ENCODE data around the gene ARHGEF35.
"Not testable (repeated sequence)": the region's sequence is repeated elsewhere in the genome, so short reads cannot be mapped to it uniquely, and the experiment has no call there.

ARHGEF35 gene

DNA sequence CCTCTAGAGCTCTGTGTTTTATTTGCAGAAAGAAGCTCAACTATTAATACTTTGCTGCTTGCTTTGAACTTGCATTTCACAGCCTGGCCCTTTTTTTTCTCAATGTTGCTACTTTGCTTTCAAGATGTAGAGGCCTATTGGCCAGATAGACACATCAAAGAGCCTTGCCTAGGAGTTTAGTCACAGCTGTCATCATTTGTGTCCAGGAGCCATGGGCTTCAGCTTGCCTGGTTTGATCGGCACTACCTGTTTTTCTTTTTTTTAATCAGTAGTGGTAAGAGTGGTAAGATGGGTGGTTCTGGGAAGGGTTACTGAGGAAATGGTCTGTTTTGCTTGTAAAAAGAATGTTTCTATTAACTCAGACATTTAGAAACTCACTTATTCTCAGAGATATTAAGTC is 6.3 kb upstream of the ARHGEF35 start:
- not testable (repeated sequence) for H3K4me3 ChIP-seq, H3K4me1 ChIP-seq, H3K4me2 ChIP-seq, H3K27me3 ChIP-seq, H3K9ac ChIP-seq, H4K20me1 ChIP-seq, H3K9me3 ChIP-seq, H3K27ac ChIP-seq, H3K36me3 ChIP-seq

DNA sequence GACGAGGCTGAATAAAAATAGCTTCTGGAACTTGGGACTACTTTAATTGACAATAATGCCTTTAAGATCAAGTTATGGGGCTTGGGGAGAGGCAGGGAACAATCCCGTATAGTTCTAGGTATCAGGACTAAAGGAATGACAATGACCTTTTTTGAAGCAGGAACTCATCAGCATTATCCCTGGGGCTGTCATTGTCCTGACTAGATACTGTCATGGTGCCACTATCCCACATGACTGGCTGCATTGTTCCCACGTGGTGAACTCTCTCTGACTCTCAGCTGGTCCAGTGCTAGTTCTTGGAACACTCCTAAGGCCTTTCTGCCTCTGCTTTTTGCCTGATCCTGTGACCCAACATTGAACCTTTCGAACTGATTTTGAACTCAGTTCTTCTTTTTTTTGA is 3.3 kb upstream of the ARHGEF35 start:
- H3K9me3 ChIP-seq, H3K4me2 ChIP-seq, H3K36me3 ChIP-seq, H3K4me1 ChIP-seq, H3K4me3 ChIP-seq, H3K27me3 ChIP-seq, H4K20me1 ChIP-seq, H3K9ac ChIP-seq, H3K27ac ChIP-seq: not testable (repeated sequence)

DNA sequence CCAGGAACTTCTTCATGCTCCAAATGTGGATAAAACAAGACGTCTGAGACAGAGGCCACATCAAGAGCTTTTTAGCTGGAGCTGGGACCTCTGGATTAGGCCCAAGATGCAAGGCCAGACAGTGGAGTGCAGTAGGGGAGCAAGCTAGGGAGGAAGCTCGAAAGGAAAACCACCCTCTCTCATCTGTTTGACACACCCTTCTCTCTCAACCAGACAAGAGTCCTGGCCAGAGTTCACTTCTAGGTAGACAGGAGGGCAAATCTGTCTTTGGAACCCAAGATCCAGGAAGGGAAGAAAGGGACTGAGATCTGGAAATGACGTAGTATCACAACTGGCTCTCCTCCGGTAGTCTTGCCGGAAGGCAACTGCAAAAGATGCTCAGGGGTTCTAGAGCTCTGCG is 1.2 kb downstream of the ARHGEF35 start:
- not testable (repeated sequence) for H3K9me3 ChIP-seq, H4K20me1 ChIP-seq, H3K9ac ChIP-seq

DNA sequence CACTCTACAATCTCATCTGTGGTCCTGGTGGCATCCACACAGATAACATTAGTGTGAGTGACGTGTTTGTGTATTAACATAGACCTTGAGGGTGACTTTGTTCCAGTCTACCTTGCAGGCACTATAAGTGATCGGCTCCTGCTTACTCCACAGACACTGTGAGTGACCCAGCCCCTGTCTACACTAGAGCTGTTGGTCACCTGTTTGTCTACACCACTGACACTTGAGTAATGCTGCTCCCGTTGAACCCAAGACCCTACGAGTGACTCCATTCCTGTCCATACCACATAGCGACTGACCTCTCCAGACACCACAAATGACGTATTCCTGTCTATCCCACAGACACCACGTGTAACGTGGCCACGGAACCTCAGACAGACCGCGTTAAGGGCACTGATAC is 1.9 kb downstream of the ARHGEF35 start:
- H3K4me2 ChIP-seq, H3K36me3 ChIP-seq, H3K9ac ChIP-seq, H3K4me3 ChIP-seq, H3K27ac ChIP-seq, H3K27me3 ChIP-seq, H4K20me1 ChIP-seq, H3K4me1 ChIP-seq, H3K9me3 ChIP-seq: not testable (repeated sequence)

More for the DNA sequence above, 1.2 kb downstream of the ARHGEF35 start:
- H3K4me1 ChIP-seq, H3K4me2 ChIP-seq, H3K4me3 ChIP-seq, H3K27me3 ChIP-seq, H3K36me3 ChIP-seq, H3K27ac ChIP-seq: not testable (repeated sequence)

DNA sequence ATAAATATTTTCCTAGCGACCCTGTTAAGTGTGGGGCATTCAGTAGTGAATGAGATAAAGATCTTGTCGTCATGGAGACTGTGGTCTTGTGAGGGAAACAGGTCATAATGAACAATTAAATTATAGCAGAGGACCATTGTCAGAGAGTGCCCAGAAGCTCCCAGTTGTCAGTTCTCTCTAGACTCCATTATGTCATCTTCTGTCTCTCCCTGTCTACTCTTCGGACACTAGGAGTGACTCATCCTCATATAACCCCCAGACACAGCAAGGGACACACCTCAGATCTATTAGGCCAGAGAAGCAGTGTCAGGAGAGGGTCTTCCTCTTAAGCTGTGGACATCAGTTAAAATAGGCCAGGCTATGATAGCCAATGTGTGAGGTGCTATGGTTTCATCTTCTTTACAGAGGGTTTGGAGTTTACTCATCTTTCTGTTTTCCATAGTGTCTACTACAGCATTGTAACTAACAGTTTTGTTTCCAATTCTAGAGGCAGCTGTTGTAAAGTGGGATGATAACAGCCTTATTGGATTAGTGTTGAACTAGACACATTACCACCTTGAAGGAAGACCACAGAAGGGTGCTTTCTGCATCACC is 7.0 kb downstream of the ARHGEF35 start:
- H3K4me3 ChIP-seq, H3K27me3 ChIP-seq: not testable (repeated sequence)

DNA sequence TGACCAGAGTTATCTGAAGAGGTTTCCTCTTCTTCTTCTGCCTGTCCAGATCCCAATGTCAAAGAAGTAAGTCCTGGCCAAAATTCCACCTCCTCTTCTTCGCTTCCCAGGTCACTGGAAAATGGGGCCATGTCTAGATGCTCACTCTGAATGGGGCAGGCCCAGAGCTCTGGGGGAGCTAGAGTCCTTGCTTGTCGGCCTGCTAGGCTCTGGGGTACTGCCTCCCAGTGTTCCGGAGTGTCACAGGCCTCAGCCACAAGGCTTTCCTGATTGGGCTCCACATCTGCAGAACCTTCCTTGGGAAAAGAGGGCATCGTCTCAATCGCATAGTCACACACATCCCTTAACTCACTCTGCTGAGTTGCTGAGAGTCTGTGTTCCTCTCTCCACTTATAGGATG is 7.8 kb downstream of the ARHGEF35 start:
- H3K9ac ChIP-seq, H3K4me2 ChIP-seq, H3K4me3 ChIP-seq, H4K20me1 ChIP-seq, H3K36me3 ChIP-seq, H3K27ac ChIP-seq, H3K4me1 ChIP-seq, H3K27me3 ChIP-seq, H3K9me3 ChIP-seq: not testable (repeated sequence)

More for the DNA sequence above, 7.0 kb downstream of the ARHGEF35 start:
- not testable (repeated sequence) for H3K4me1 ChIP-seq, H3K27ac ChIP-seq, H3K36me3 ChIP-seq, H4K20me1 ChIP-seq, H3K9me3 ChIP-seq, H3K4me2 ChIP-seq, H3K9ac ChIP-seq

DNA sequence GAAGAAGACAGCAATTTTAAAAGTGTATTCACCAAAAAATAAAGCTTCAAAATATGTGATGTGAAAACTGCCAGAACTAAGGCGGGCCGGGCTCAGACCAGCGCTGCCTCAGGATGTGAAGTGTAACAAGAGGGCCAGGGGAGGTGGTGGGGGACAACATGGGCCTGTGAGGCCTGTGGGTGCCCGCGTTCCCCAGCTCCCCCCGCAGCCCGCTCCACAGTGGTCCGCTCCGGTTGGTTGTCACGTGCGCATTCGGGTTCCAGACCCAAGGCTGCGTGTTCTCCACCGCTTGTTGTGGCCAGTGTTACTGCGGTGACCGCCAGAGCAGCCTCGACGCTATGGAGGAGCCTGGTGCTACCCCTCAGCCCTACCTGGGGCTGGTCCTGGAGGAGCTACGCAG is 12.5 kb downstream of the ARHGEF35 start, which contains the start of gene CTAGE4:
TSS of gene CTAGE4 (plus strand) at position 301 of the 400 bp plus-strand sequence. CDS start at position 339, 38 bp downstream.
- not testable (repeated sequence) for H3K27ac ChIP-seq, H3K9ac ChIP-seq, H3K4me3 ChIP-seq, H3K36me3 ChIP-seq, H3K9me3 ChIP-seq, H4K20me1 ChIP-seq, H3K27me3 ChIP-seq, H3K4me2 ChIP-seq, H3K4me1 ChIP-seq

DNA sequence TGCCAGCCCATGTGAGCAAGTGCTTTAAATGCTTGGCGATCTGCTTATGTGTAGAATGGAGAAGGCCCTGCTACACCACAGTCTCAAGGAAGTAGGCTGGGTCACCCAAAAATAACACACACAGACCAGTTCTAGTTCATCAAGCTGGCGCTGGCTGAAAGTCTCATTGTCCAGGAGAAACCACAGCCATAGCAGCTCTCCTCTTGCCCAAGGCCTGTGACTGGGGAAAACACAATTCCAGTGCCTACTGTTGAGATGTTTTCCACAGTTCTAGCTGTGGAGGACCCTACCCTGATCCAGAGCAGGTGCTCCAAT is 16.5 kb downstream of the ARHGEF35 start:
- H3K4me1 ChIP-seq, H3K4me3 ChIP-seq, H3K4me2 ChIP-seq, H3K9ac ChIP-seq, H3K27me3 ChIP-seq, H3K9me3 ChIP-seq, H3K27ac ChIP-seq, H3K36me3 ChIP-seq, H4K20me1 ChIP-seq: not testable (repeated sequence)

DNA sequence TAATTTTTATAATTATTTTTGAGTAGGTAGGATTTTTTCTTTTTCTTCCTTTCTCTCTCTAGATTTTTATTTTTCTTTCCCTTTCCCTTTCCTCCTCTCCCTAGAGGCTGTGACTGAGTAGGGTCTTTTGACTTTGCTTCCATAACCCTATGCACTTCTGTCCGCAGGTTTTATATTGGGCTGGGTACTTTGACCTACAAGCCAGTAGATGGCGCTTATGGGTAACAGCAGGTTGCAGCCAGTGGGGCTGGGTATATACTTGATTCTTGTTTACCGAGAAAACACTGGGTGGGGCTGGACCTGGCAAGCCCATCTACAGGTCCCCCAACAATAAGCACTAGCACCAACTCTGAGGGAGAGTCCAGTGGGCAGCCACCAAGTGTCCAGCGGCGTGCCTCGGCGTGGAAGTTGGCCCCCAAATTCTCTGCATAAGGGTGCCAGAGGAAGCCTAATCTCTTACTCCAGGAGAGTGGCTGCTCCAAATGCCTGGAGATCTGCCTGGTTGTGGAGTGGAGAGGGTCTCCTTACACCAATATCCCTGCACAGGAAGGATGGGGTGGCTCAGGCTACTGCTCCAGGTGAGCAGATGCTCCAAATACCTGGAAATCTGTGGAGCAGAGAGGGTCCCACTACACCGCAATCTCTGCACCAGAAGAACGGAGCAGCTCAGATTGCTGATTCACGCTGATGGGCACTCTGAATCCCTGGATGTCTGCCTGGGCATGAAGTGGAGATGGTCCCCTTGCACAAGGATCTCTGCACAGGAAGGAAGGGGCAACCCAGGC is 17.1 kb downstream of the ARHGEF35 start:
- not testable (repeated sequence) for H3K4me3 ChIP-seq, H3K27me3 ChIP-seq, H3K36me3 ChIP-seq, H3K27ac ChIP-seq, H3K4me1 ChIP-seq, H3K9me3 ChIP-seq, H3K4me2 ChIP-seq, H3K9ac ChIP-seq, H4K20me1 ChIP-seq

DNA sequence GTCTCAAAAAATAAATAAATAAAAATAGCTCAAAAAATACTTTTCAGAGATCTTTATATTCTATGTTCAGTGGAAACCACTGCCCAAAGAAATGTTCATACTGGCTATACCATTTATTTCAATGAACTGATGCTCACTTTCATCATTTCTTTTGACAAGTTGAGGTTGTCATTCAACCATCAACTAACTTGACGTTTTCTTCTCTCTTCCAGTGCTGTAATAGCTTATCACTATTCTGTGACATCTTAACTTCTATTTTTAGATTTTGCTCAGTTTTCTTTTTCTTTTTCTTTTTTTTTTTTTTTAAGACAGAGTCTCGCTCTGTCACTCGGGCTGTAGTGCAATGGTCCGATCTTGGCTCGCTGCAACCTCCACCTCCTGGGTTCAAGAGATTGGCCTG is 21.0 kb downstream of the ARHGEF35 start:
- Histone ChIP-seq H3K4me1 (no peaks in the 10 kb centered on the region), H3K27ac (no peak overlapping the region), H3K9me3 (no peaks in the 10 kb centered on the region), H3K27me3 (no peaks in the 10 kb centered on the region), H3K36me3 (no peaks in the 10 kb centered on the region), H3K4me2 (no peak overlapping the region), H3K9ac (no peak overlapping the region), H3K4me3 (no peak overlapping the region), H4K20me1 (no peaks in the 10 kb centered on the region)
- TF ChIP-seq Cebpa-rat (IDR thresholded peaks at IDR 0.05): no peak

DNA sequence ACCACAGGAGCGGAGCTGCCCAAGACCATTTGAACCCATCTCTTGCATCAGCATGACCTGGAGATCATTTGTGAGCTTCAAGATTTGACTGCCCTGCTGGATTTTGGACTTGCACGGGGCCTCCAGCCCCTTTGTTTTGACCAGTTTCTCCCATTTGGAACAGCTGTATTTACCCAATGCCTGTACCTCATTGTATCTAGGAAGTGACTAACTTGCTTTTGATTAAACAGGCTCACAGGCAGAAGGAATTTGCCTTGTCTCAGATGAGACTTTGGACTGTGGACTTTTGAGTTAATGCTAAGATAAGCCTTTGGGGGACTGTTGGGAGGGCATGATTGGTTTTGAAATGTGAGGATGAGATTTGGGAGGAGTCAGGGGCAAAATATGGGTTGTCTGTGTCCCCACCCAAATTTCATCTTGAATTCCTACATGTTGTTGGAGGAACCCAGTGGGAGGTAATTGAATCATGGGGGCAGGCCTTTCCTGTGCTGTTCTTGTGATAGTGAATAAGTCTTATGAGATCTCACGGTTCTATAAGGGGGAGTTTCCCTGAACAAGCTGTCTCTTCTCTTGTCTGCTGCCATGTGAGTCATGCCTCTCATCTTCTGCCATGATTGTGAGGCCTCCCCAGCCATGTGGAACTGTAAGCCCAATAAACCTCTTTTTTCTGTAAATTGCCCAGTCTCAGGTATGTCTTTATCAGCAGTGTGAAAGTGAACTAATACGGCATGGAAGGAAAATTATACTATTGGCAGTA is 23.9 kb downstream of the ARHGEF35 start:
- not testable (repeated sequence) for H3K4me3 ChIP-seq, H3K9ac ChIP-seq, H4K20me1 ChIP-seq, H3K4me1 ChIP-seq, H3K27ac ChIP-seq, H3K27me3 ChIP-seq, H3K36me3 ChIP-seq, H3K4me2 ChIP-seq, H3K9me3 ChIP-seq
